Astrocyte of the cerebellum (primary cell): ENCODE data around the gene MAP1LC3A.

Experiments used
- DNase-seq: peaks from one replicate; pipeline ENCODE4 v3.0.0-alpha.2; 2011; ENCODE audit warnings: low read depth
- H3K4me3 ChIP-seq: 2 replicates; pipeline ENCODE4 v1.5.1; 2011; ENCODE audit warnings: mild to moderate bottlenecking, low read depth, low read length, moderate library complexity
- CTCF ChIP-seq: IDR thresholded peaks from 2 replicates; pipeline ENCODE4 v1.5.1; 2012; ENCODE audit warnings: low read length, low read depth, moderate library complexity, mild to moderate bottlenecking; ENCODE audit errors: missing control alignments
- in situ Hi-C: cut with HindIII; loops from 2 replicates; pipeline ENCODE4 v1.10.0; 2017; ENCODE audit warnings: low sequenced_read_pairs

Gene MAP1LC3A

DNA sequence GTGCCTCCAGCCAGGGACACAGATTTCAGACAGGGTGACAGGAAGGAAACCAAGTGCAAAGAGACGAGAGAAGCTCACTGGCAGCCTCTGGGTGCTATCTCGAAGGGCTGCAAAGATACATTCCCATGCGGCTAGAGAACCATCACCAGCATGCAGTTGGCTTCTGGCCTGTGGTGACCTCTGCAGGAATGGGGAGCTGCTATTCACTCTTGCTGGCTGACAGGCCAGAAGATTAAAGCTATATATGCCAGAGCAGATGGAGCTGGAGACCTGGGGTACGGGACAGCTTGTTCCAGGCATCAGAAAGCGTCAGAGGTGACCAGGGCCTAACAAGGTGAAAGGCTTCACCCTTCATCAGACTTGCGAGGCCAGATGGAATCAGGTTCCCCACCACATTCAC lies 20.0 kb downstream of the MAP1LC3A start:
- DNase-seq: no peak

DNA sequence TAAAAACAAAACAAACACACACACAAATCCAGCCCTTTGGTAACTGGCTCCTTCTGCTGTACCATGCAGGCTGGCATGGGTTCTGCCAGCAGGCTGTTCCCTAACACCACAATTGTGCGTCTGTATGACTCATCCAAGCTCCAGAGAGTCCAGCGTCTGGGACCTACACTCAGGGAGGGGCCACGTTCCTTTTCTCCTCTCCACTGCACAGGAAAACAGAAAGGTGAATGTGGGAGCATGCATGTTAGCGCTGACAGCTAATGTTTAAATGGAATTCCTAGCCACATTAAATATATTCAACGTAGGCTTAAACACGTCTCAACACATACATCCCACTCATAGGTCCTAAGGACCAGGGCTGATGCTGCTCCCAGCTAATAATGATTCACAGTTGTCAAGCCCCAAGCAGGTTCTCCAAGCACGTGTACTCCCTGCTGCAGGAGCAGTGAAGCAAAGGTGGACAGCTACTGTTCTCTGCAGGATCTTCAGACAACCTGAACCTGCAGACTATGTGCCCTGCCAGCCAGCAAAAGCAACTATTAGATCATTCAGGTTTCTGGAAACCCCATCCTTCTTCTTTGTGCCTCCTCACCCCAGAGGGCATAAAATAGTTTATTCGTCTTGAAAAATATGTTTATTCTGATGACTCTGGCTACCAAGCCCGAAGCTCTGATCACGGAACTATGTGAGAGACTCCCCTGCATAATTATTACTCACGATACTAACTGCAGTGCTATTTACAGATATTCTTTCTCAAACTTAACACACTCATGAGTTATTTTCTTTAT lies 20.9 kb downstream of the MAP1LC3A start:
- in situ Hi-C loops: no loop called here
- H3K4me3 ChIP-seq: no peak overlapping the region
- TF ChIP-seq CTCF: peak; percentile 77
- DNase-seq: peak; percentile 51

More for the DNA sequence above, 20.0 kb downstream of the MAP1LC3A start:
- H3K4me3 ChIP-seq: no peak overlapping the region
- TF ChIP-seq CTCF: no peak
- in situ Hi-C loops: no loop called here

DNA sequence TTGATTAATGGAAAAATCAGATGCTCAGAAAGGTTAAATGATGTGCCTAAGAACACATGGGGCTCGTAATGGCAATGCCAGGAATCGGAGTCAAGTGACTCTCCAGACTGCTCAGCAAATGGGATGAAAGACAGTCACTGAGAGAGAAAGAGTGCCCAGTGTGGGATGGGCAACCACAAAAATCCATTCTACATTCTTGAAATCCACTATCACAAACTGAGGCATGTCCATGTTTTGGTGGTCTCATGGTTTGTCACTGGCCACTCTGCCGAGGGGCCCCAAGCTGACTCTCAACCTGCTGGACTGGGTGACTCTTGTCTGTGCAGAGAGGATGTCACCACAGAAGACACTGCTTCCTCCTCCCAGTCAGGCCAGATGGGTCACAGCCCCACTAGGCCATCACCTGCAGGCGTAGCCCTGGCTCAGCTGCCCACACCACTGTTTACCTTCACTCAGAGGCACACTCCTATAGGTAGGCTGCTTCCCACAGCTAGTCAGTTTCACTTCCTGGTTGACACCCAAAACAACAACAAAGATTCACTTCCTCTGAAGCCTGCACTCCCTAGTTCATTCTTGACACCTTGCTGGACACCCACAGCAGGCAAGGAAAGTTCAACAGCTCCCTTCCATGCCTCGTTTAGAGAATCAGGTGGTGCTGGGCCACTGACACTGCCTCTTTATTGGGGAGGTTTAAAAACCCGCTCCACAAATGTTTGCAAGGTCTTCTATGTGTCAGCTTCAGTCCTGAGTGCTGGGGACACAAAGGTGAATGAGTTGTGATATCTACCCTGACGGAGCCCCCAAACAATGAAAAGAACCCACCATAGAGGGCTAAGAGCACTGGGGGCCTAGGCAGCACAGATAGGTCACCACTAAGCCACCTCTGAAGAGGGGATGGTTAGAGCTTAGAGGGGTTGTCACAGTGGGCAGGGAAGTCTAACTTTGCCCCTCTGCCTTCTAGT lies 21.7 kb downstream of the MAP1LC3A start:
- in situ Hi-C loops: no loop called here
- H3K4me3 ChIP-seq: no peak overlapping the region
- DNase-seq: no peak
- TF ChIP-seq CTCF: no peak

DNA sequence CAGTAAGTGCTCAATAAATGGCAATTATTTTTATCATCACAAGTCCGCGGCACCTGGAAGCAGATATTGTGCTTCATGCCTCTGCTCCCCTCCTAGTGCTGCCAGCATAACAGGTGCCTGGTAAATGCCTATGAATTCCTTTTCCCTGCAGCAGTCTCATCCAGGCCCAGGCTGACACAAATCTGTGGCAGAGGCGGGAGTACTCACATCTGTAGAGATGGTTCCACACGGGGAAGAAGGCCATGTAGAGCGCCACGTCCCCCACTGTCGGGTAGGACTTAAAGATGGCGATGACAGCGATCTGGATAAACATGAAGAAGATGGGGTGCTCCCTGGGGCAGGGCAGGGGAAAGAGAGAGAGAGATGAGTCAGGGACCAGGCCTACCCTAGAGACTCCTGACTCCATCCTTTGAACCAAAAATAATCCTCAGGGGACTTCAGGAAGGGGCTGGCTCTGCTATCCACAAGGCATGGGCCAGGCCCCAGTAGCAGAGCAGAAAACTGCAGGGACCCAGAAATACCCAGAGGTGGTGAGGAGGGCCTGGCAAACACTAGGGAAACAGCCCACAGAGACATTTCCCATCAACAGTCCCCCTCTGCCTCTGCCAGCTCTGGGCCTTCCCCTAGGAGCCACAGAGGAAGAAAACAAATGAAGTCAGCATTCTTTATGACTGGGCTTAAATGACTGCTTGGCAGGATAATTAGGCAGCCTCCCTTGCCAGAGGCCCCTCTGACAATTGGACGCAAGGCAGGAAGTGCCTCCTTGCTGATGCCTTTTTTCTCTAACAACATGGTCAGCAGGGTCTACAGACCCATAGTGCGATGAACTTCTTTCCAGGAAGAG lies 23.0 kb downstream of the MAP1LC3A start:
- TF ChIP-seq CTCF: no peak
- H3K4me3 ChIP-seq: no peak overlapping the region
- in situ Hi-C loops: no loop called here
- DNase-seq: peak; percentile 64

- TF ChIP-seq CTCF: no peak
- H3K4me3 ChIP-seq: no peak overlapping the region
- in situ Hi-C loops: no loop called here
- DNase-seq: no peak
Measured at GRCh38 chr20:34582221-34582620, 23.7 kb downstream of the MAP1LC3A start.

DNA sequence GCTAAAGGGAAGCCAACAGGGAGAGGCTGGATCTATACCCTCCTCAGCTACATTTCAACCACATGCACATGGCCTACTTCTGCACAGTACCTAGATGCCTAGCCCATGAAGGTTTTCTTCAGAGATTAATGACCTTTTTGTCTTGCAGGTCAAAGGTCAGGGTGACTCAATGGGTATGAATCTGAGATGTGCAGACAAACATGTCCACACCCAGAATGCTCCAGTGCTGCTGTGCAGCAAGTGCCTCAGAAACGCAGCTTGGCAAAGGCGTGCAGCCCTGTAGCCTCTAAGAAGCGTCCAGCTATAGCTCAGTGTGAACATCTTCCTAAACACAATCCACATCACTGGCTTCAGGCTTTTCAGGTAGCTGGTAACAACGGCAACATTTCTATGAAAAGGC lies 24.4 kb downstream of the MAP1LC3A start:
- H3K4me3 ChIP-seq: no peak overlapping the region
- in situ Hi-C loops: no loop called here
- DNase-seq: no peak
- no peak for TF ChIP-seq CTCF
